AML-193 (cell line): ENCODE data around the gene TMSB15A.
A peak's percentile ranks its signal among the peaks of the same experiment; 100 is the strongest.
"Not testable (repeated sequence)": the region's sequence is repeated elsewhere in the genome, so short reads cannot be mapped to it uniquely, and the experiment has no call there.

Experiments
- DNase-seq, 2 experiments: peaks; one replicate each; lab custom pipeline; 2025; lab: John Stamatoyannopoulos, UW

The TMSB15A gene

DNA sequence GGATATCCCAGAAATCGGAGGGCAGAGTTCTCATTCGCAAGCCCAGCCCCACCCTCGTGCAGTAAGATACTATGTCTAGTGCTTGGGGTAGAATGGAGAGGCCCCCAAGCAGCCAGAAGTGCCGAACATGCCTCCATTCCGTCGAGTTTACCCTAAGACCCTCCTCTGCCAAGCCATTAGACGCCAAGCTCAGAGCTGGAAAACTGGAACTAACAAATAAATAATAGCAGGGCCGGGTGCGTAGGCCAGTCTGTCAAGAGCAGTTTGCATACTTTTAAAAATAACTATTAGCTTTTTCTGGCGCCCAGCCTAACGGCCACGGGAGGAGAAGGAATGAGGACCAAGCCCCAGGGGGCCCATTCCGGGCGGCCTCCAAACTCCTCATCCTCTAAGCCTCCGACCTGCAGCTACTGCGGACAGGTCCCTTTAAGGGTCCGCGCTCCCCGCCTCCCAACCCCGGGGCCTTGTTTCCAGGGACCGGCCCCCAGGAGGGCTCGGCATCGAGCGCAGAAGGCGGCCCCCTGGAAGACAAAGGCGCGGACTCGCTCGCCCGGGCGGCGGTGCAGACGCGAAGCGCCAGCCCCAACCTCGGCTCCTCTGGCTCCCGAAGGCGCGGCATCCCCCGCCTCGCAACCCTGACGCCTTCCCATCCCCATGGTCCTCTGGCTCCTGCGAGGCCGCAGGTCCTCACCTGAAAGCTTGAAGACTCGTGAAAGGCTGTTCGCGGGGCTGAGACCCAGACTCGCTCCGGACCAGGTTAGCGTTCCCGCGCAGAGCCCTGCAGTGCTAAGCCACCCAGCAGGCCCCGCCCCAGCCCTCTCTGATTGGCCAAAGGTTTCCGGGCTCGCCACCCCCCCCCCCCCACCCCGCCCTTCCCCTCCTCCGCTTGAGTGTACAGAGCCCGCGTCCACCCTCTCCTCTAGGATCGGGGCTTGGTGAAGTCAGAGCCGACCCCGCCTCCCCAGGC lies at the start of gene TMSB15A:
Gene TMSB15A (minus strand): TSS at position 765 of the 967 bp plus-strand sequence.
- no peak for DNase-seq

DNA sequence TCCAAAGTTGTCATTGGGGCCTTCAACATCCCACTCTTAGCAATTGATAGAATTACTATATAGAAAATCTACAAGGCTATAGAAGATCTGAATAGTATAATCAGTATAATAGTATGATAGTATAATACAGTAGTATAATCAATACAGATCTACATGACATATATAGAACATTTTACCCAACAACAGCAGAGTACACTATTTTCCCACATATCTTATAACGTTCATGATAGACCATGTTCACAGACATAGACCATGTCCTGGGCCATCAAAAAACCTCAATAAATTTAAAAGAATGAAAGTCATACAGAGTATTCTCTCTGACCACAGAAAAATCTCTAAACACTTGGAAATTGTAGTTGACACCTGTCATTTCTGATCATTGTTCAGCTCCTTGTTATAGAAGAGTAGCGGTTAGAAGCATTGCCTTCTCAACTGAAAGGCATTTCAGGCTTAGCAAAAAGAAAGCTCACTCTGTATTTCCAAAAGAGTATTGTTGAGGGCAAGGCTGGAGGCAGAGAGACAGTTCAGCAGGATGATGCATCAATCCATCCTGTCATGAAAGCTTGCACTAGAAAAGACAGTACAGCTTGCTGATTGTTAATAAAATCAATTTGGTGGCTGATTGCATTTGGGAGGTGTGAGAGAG lies 44.0 kb upstream of the TMSB15A start:
- no peak for DNase-seq

DNA sequence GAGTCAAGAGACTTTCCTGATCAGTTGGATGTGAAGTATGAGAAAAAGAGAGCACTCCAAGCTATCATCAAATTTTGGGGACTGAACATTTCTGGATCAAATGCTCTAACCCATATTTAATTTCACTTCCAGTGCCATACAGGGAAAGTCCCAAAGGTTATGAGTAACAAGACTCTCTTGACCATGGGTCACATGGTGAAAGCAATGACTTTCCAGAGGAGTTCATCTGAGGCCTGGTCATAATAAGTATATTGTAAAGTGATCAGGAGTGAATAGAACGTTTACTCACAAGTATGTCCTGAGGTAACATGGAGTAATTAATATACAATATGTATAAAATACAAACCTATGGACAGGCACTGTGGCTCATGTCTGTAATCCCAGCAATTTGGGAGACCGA lies 42.1 kb upstream of the TMSB15A start:
- DNase-seq, result no peak

DNA sequence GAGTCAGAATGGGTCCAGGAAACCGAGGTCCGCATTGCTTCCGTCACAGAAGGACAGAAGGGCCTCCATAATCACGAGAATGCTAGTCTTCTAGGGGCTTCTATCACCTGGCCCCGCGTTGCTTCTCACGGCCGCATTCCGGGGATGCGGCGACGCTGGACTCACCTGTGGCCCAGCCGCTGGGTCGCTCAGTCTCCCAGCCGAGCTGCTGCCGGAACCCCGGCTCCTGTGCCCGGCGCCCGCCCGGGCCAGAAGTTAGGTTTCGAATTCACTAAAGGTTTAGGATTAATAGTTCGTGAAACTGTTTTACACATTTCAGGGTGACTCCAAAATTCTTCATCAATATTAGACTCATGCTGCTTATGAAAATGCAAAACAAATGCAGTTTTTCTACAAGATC lies 31.7 kb upstream of the TMSB15A start:
- DNase-seq, result no peak

DNA sequence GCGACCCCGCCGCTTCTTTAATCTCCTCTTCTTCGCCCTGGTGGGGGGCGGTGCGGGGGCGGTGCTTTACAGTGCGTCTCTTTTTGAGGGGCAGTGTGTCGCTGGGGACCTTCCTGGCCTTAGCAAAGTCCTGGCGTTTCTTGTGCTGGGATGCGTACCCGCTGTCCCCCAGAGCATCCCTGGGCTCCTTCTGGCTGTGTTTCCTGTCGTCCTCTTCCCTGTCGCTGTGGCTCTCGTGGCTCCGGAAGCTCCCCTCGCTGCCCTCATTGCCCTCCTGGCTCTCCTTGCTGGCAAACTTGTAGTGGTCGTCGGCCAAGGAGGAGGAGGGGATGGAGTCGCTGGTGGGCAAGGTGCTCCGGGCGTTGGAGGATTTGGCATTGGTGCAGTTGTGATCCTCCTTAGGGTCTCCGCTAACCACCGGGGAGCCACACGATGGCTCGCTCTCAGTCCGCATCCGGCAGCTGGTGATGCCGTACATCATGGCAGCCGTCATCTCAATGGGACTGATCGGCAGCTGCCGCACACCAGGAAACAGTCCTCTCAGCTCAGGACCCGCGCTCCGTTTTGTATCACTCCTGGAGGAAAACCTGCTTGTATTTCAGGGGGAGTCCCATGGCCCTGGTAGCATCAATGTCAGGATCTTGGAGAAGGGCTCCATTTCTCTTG lies 30.4 kb upstream of the TMSB15A start:
- DNase-seq, result no peak

DNA sequence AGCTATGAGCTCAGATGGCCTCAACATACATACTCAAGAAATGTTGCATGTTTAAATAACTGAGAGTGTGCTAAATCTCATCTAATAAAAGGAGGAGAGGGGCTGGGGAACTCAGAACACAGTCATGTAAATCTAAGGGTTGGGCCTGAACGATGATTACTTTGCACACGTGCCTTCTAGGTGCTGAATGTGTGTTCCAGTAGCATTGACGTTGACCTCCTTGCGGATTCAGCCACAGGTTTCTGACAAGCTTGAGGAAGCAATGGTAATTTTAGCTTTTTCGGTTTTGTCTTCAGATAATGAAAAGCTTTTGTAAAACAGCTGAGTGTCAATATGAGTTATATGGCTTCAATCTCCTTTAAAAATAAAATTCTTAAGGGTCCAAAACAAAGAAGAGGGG lies 29.6 kb upstream of the TMSB15A start:
- not testable (repeated sequence) for DNase-seq

DNA sequence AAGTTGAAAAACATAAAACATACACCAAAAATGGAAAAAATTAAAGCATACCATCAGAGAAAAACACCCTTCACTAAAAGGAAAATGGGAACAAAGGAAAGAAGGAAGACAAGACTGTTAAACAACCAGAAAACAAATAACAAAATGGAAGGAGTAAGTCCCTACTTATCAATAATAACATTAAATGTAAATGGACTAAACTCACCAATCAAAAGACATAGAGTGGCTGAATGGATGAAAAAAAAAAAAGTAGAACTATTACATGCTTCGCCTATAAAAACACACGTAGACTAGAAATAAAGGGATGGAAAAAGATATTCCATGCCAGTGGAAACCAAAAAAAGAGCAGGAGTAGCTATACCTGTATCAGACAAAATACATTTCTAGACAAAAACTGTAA lies 19.4 kb upstream of the TMSB15A start:
- DNase-seq, result no peak

DNA sequence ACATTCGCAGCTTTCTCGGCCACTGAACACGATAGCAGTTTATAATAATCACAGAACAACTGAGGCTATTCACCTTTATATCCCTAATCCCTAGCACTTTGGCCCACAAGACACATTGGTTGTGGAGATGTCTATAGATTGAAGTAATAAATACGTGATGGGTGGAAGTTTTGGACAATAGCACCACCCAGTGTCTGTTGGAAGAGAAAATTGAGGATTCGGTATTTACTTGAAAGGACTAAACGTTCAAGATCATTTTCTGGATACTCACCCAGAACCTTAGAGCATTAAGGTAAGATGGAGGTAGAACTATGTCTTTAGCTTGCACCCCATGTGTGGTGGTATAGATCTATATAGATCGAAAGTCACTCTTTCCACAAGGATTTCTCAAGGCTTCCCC lies 787 bp upstream of the TMSB15A start:
- peak in 1 of 2 experiments; percentile 0 for DNase-seq

DNA sequence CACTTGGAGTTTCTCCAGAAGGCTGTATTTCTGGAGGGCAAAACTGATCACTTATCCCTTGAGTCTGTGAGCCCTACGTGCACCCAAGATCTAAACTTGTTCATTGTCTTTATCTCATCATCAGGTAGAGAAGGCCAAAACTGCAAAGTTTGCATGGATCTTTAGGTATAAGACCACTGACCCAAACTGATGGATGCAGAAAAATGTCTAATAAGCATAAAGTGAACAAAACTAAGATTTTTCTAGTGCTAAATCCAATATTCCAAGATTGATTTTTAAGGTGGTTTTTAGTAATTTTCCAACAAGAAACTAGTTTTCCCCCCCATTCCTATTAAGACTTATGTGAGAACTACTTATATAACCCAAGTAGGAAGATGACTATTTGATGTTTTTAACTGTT lies 2.0 kb downstream of the TMSB15A start:
- no peak for DNase-seq

DNA sequence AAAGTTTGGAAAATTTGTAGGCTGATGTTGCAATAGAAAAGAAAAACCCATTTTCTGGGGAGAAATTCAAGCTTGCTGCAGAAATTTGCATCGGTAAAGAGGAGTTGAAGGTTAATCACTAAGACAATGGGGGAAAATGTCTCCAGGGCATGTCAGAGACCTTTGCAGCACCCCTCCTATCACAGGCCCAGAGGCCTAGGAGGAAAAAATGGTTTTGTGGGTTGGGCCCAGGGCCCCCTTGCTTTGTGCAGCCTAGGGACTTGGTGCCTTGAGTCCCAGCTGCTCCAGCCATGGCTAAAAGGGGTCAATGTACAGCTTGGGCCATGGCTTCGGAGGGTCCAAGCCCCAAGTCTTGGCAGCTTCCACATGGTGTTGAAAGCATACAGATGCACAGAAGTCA lies 17.8 kb downstream of the TMSB15A start:
- no peak for DNase-seq

DNA sequence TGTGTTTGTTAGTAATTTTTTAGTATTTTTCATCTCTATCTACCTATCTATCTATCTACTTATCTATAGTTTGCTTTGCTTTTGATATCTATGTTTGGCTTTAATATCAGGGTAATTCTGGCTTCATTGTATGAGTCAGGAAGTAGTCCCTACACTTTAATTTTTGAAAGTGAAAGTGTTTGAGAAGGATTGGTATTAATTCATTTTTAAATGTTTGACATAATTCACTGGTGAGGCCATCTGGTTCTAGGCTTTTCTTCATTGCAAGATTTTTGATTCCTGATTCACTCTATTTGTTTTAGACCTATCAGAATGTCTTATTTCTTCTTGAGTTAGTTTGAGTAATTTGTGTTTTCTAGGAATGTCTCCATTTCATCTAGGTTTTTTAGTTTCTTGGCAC lies 24.8 kb downstream of the TMSB15A start:
- no peak for DNase-seq

DNA sequence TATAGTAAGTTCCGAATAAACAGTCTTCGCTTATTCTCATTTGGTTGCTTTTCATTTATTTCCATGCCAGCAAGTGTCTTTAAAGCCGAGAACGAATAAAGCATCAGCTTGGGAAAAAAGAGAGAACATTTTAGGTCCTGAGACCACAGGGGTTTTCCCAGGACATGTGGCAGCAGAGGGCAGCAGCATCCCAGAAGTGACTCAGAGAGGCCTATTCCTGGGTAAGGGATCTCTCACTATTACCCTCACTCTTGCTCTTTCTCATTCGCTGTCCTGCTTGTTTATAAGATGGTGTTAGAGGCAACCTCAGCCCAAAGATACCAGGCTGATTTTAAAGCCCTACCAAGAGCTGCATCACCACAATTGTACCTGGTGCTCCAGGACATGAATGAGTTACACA lies 37.8 kb downstream of the TMSB15A start:
- DNase-seq, result not testable (repeated sequence)

DNA sequence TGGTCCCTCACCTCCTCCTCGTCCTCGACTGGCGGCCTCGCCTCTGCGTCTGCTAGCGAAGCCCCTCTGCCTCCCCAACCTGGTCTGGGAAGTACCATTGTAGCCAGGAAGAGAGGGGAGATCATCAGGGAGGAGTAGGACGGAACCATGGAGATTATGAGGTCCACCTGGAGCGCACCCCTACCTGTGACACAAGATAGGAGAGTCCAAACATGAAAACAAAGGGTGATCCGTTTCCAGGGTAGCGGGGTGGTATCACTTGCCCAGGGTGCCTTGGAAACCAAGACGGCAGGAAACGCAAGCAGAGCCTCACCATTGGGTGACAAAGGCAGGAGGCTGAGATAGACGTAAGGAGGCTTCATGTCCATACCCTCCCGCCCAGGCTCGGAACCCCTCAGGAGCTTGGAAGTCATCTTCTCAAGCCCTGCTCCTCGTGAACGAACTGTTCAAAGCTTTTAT lies 44.7 kb downstream of the TMSB15A start, which contains the start of gene TCP11X2:
Gene TCP11X2 (minus strand): TSS at position 51 of the 459 bp plus-strand sequence.
- not testable (repeated sequence) for DNase-seq

DNA sequence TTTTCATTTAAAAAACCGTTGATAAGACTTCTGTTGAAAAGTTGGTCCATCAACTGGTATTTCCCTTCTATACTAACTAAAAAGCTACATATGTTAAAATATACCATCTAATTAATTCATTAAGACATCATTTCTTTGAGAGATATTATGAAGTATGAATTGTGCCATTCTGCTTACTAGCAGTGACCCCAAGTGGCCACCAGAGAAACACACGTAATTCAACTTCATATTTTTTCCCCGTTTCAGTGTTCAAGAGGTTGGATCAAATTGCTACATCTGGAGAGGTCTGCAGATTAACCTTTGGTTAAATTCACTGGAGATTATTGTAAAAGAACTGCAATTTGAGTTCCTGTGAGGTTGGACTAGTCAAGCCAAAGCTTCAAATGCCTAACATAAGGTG lies 46.3 kb downstream of the TMSB15A start:
- not testable (repeated sequence) for DNase-seq
